Mesendoderm (in vitro differentiated cells): Measurements from ENCODE around the gene RBM12.

ENCODE experiments used
- DNase-seq: peaks from one replicate; pipeline ENCODE4 v3.0.0; 2013
- H2AK5ac ChIP-seq: 2 replicates; pipeline ENCODE4 v1.6.1; 2013; ENCODE audit warnings: low read length, inconsistent platforms
- H2BK120ac ChIP-seq: 2 replicates; pipeline ENCODE4 v1.6.1; 2013; ENCODE audit warnings: low read depth, mild to moderate bottlenecking, low read length, moderate library complexity, mixed read lengths
- H2BK15ac ChIP-seq: replicated peaks from 2 replicates; pipeline ENCODE4 v1.6.1; 2013; ENCODE audit warnings: low read depth, mild to moderate bottlenecking, moderate library complexity
- H2BK5ac ChIP-seq: 2 replicates; pipeline ENCODE4 v1.6.1; 2013; ENCODE audit warnings: low read length, inconsistent platforms
- H3K18ac ChIP-seq: 2 replicates; pipeline ENCODE4 v1.6.1; 2013; ENCODE audit warnings: mild to moderate bottlenecking, low read length, mixed read lengths
- H3K23ac ChIP-seq: one replicate; pipeline ENCODE4 v1.6.1; 2013; ENCODE audit warnings: low read length
- H3K27ac ChIP-seq: 2 replicates; pipeline ENCODE4 v1.5.1; 2013; ENCODE audit warnings: low read depth, mild to moderate bottlenecking, inconsistent platforms, low read length, moderate library complexity
- H3K27me3 ChIP-seq: 2 replicates; pipeline ENCODE4 v1.6.1; 2013; ENCODE audit warnings: low read length, control low read depth, mild to moderate bottlenecking, inconsistent platforms; ENCODE audit not compliant: insufficient read depth, poor library complexity
- H3K36me3 ChIP-seq: 2 replicates; pipeline ENCODE4 v1.6.1; 2013; ENCODE audit warnings: low read length, inconsistent platforms; ENCODE audit not compliant: control insufficient read depth, insufficient read depth
- H3K4ac ChIP-seq: one replicate; pipeline ENCODE4 v1.6.1; 2013; ENCODE audit warnings: low read depth, mild to moderate bottlenecking, low read length, moderate library complexity
- H3K4me1 ChIP-seq: 2 replicates; pipeline ENCODE4 v1.6.1; 2013; ENCODE audit warnings: low read depth, low read length, inconsistent platforms; ENCODE audit not compliant: control insufficient read depth
- H3K4me2 ChIP-seq: 2 replicates; pipeline ENCODE4 v1.6.1; 2013; ENCODE audit warnings: low read length
- H3K4me3 ChIP-seq: 2 replicates; pipeline ENCODE4 v1.5.1; 2013; ENCODE audit warnings: mild to moderate bottlenecking, low read length
- H3K56ac ChIP-seq: one replicate; pipeline ENCODE4 v1.6.1; 2013; ENCODE audit warnings: low read length
- H3K79me1 ChIP-seq: 2 replicates; pipeline ENCODE4 v1.6.1; 2013; ENCODE audit warnings: low read length, inconsistent platforms
- H3K79me2 ChIP-seq: 2 replicates; pipeline ENCODE4 v1.6.1; 2013; ENCODE audit warnings: mild to moderate bottlenecking, low read length; ENCODE audit not compliant: control insufficient read depth, insufficient read depth
- H3K9ac ChIP-seq: 2 replicates; pipeline ENCODE4 v1.6.1; 2013; ENCODE audit warnings: low read length, inconsistent platforms
- H4K5ac ChIP-seq: one replicate; pipeline ENCODE4 v1.6.1; 2013; ENCODE audit warnings: low read length
- H4K8ac ChIP-seq: one replicate; pipeline ENCODE4 v1.6.1; 2013; ENCODE audit warnings: low read depth, mild to moderate bottlenecking, control low read depth, low read length, moderate library complexity
- WGBS: extraction: QIAGEN DNeasy Blood & Tissue Kit; methylation state at CpG from one replicate; pipeline ENCODE4 v1.1.7; 2013; ENCODE audit warnings: low lambda C conversion rate, missing lambda C conversion rate; ENCODE audit not compliant: insufficient coverage; ENCODE audit errors: extremely low coverage; 5-methylcytosine and 5-hydroxymethylcytosine counted together

Gene RBM12

DNA sequence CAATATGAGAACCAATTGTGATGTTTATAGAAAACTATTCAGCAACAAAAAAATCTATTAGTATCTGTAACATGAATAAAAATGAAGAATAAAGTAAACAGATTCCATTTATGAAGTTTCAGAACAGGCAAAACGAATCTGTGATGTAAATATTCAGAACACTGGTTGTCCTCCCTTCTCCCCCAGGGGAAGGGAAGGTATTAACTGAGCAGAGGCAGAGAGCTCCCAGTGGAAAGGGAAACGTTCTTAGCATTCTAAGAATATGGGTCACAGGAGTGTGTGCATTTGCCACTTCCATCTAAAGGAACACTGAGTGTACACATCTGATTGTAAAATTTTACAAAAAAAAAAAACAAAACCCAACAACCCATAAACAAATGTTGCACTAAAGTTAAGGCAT, 25.9 kb downstream of the RBM12 start:
- no peak overlapping the region for H3K23ac ChIP-seq
- peaks cover 39% of the 10 kb centered on the region for H3K79me2 ChIP-seq
- DNase-seq: no peak
- no peak overlapping the region for H2BK120ac ChIP-seq
- no peak overlapping the region for H3K4me3 ChIP-seq
- no peak overlapping the region for H2AK5ac ChIP-seq
- H4K5ac ChIP-seq: no peak overlapping the region
- no peak overlapping the region for H4K8ac ChIP-seq
- no peak overlapping the region for H2BK5ac ChIP-seq
- no peak overlapping the region for H3K18ac ChIP-seq
- H3K4me1 ChIP-seq: no peaks in the 10 kb centered on the region
- H3K4ac ChIP-seq: no peak overlapping the region
- peaks cover 32% of the 10 kb centered on the region for H3K79me1 ChIP-seq
- no peak overlapping the region for H3K27ac ChIP-seq
- H3K4me2 ChIP-seq: no peak overlapping the region
- no peaks in the 10 kb centered on the region for H3K36me3 ChIP-seq
- WGBS: no CpG with 5 or more reads among the region's 2 CpGs
- no peak overlapping the region for H3K9ac ChIP-seq
- no peaks in the 10 kb centered on the region for H3K27me3 ChIP-seq
- no peak overlapping the region for H2BK15ac ChIP-seq
- no peak overlapping the region for H3K56ac ChIP-seq

DNA sequence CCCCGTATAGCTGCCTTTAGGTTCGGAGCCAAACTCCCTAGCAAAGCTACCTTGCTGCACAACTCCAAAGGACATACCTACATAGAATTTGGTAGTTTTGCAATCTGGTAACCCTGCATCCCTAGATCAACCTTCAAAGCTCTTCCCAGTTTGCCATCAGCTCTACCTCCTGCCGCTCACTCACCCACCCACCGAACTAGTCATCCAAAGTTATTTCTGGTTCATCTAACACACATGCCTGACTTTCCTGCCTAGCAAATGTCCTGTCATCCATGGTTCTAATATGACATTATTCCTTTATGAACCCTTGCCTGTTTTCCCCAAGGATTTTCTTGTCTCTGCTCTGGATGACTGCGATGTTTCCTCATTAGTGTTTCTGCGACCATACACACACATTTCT, 27.4 kb downstream of the RBM12 start:
- Histone ChIP-seq H4K5ac (no peak overlapping the region), H2BK120ac (no peak overlapping the region), H3K4me2 (no peak overlapping the region), H4K8ac (no peak overlapping the region), H3K4ac (no peak overlapping the region), H3K79me1 (peaks cover 28% of the 10 kb centered on the region), H2AK5ac (no peak overlapping the region), H3K36me3 (no peaks in the 10 kb centered on the region), H3K23ac (no peak overlapping the region), H3K27ac (no peak overlapping the region), H3K9ac (no peak overlapping the region), H2BK5ac (no peak overlapping the region), H2BK15ac (no peak overlapping the region), H3K4me1 (no peaks in the 10 kb centered on the region), H3K18ac (no peak overlapping the region), H3K27me3 (no peaks in the 10 kb centered on the region), H3K79me2 (peaks cover 32% of the 10 kb centered on the region), H3K56ac (no peak overlapping the region), H3K4me3 (no peak overlapping the region)
- WGBS: no CpG with 5 or more reads among the region's 6 CpGs
- no peak for DNase-seq

DNA sequence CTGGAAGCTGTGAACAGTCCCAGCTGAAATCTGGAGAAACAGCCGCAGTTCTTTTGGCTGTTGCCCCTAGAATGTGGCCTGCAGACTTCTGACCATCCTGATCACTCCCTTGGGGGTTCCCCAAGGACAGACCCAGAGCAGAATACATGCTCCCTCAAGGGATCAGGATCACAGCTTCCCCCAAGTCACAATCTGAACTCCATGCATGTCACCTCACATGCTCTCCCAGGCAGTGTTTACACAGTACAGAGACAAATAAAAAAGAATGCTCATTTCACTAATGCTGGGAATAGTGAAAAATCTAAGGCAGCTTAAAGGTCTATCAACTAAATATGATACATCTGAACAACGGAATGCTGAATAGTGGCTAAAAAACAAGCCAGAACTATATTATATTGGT, 28.6 kb downstream of the RBM12 start:
- Histone ChIP-seq H2BK120ac (no peak overlapping the region), H3K4me2 (no peak overlapping the region), H2AK5ac (no peak overlapping the region), H3K27ac (no peak overlapping the region), H4K8ac (no peak overlapping the region), H4K5ac (no peak overlapping the region), H3K4me1 (no peaks in the 10 kb centered on the region), H3K36me3 (peaks cover 2% of the 10 kb centered on the region), H3K18ac (no peak overlapping the region), H2BK15ac (no peak overlapping the region), H3K4me3 (no peak overlapping the region), H2BK5ac (no peak overlapping the region), H3K4ac (no peak overlapping the region), H3K79me2 (peaks cover 27% of the 10 kb centered on the region), H3K56ac (no peak overlapping the region), H3K27me3 (no peaks in the 10 kb centered on the region), H3K9ac (no peak overlapping the region), H3K23ac (no peak overlapping the region), H3K79me1 (peaks cover 24% of the 10 kb centered on the region)
- no CpG with 5 or more reads among the region's 2 CpGs for WGBS
- no peak for DNase-seq

DNA sequence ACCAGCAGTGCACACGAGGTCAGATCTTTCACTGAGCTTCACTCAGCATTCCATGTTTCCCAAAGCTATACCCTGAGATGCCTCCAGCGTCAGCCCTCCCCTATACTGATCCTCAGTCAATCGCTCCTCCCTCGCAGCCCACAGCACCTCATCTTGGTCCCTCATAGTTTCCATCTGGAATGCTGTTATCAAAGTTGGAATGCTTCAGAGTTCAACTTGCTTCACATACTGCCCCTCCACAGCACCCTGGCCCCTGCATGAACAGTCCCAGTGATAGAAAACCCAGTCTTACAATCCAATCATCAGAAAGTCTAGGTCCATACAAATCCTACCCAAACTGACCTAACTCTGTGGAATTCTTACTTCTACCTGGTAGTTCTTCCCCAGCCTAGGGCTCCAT, 29.0 kb downstream of the RBM12 start:
- peaks cover 26% of the 10 kb centered on the region for H3K79me2 ChIP-seq
- H4K8ac ChIP-seq: no peak overlapping the region
- H3K4me3 ChIP-seq: no peak overlapping the region
- DNase-seq: no peak
- no peak overlapping the region for H2BK5ac ChIP-seq
- no peak overlapping the region for H2AK5ac ChIP-seq
- H2BK15ac ChIP-seq: no peak overlapping the region
- no peak overlapping the region for H3K23ac ChIP-seq
- no peaks in the 10 kb centered on the region for H3K27me3 ChIP-seq
- H3K18ac ChIP-seq: no peak overlapping the region
- no peak overlapping the region for H3K4ac ChIP-seq
- H3K9ac ChIP-seq: no peak overlapping the region
- no CpG with 5 or more reads among the region's 4 CpGs for WGBS
- no peak overlapping the region for H4K5ac ChIP-seq
- peaks cover 24% of the 10 kb centered on the region for H3K79me1 ChIP-seq
- H3K36me3 ChIP-seq: peaks cover 6% of the 10 kb centered on the region
- H3K56ac ChIP-seq: no peak overlapping the region
- no peak overlapping the region for H3K27ac ChIP-seq
- H3K4me2 ChIP-seq: no peak overlapping the region
- no peaks in the 10 kb centered on the region for H3K4me1 ChIP-seq
- no peak overlapping the region for H2BK120ac ChIP-seq

DNA sequence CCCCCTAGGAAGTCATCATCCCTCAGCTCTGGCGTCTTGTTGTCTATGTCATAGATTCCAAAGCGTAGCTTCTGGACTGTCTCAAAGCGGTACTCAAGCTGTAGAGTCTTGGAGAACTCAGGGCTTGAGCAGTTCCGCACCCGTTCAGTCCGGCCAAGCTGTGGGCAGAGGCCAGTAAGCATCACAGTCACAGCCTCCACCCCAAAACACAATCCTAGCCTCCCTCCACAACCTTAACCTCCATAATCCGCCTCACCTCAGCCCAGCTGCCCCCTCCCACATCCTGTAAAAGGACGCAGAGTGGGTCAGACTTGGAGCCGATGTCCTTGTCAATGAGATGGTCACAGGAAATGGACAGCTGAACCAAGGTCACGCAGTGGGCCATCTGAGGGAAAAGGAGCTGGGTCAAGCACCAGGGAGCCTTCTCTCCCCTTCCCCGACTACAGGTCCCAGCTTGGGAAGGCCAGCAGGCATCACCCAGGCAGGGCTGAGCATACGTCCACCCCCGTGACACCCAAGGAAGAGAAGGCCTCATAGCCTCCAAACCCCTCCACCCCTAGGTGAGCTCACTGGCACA, 32.1 kb downstream of the RBM12 start:
- Histone ChIP-seq H4K5ac (no peak overlapping the region), H3K18ac (no peak overlapping the region), H2BK15ac (no peak overlapping the region), H3K4ac (no peak overlapping the region), H2AK5ac (no peak overlapping the region), H3K4me1 (no peaks in the 10 kb centered on the region), H3K79me1 (peaks cover 17% of the 10 kb centered on the region), H3K4me2 (no peak overlapping the region), H2BK120ac (no peak overlapping the region), H3K27ac (no peak overlapping the region), H2BK5ac (no peak overlapping the region), H3K23ac (no peak overlapping the region), H3K79me2 (peaks cover 17% of the 10 kb centered on the region), H3K56ac (no peak overlapping the region), H3K27me3 (no peaks in the 10 kb centered on the region), H3K36me3 (peaks cover 10% of the 10 kb centered on the region), H4K8ac (no peak overlapping the region), H3K4me3 (no peak overlapping the region), H3K9ac (no peak overlapping the region)
- WGBS: no CpG with 5 or more reads among the region's 13 CpGs
- DNase-seq: no peak

DNA sequence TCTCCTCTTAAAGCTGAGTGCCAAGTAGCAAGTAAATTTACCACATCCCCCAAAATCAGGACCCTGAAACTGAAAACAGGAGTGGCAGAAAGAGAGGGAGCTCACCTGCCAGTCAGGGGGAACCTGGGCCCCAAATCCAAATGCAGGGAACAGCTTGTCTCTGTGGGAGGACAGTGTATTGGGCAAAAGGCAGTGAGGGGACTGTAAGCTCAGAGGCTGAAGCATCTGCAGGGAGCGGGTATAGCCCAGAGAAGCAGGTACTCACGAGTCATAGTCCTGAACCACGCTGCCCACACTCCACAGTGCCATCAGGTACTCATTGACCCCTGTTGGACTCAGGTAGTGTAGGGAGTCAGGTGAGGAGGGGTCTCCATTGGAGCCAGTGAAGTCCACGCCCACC, 34.1 kb downstream of the RBM12 start:
- DNase-seq: no peak
- no peaks in the 10 kb centered on the region for H3K27me3 ChIP-seq
- H3K36me3 ChIP-seq: peaks cover 16% of the 10 kb centered on the region

More for the DNA sequence above, 34.1 kb downstream of the RBM12 start:
- no peak overlapping the region for H3K23ac ChIP-seq
- H3K4me2 ChIP-seq: no peak overlapping the region
- no peak overlapping the region for H3K4ac ChIP-seq
- no CpG with 5 or more reads among the region's 4 CpGs for WGBS
- H3K18ac ChIP-seq: no peak overlapping the region
- H3K27ac ChIP-seq: no peak overlapping the region
- H3K4me1 ChIP-seq: no peaks in the 10 kb centered on the region
- H2BK5ac ChIP-seq: no peak overlapping the region
- H2BK120ac ChIP-seq: no peak overlapping the region
- H2AK5ac ChIP-seq: no peak overlapping the region
- H3K9ac ChIP-seq: no peak overlapping the region
- peaks cover 8% of the 10 kb centered on the region for H3K79me1 ChIP-seq
- no peak overlapping the region for H3K4me3 ChIP-seq
- no peak overlapping the region for H2BK15ac ChIP-seq
- H4K8ac ChIP-seq: no peak overlapping the region
- peaks cover 5% of the 10 kb centered on the region for H3K79me2 ChIP-seq
- no peak overlapping the region for H3K56ac ChIP-seq
- H4K5ac ChIP-seq: no peak overlapping the region
